ENCODE results near the gene RHAG.

DNA sequence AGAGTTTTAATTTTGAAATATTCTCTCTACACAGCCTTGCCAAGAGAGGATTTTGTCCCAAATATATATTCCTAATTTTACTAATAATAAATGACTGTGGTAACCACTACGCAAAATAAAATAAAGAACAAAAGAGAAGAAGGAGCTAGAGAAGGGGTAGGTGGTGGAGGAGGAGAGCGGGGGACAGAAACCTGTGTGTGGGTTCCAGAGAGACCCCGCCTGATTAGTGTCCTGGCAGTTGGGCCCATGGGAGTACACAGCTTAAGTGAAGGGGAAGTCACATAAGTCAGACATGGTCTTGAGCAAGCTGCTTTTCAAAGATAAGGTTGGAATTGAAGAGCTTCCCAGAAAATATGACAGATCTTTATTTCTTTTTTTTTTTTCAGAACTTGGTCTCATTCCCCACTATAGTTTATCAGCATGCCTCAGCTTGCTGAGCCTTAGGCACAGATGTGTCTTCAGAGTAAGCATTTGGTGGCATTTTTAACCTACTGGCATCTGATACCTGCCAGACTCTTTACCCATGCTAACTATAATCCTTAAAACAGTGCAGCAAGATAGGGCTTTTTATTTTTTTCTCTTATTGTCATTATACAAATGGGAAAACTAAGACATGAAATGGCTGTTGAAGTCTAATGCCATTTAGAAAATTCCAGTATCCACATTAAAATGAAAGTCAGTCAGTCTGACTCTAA is 9.6 kb upstream of the RHAG start:
- TF ChIP-seq, protein P1, sequence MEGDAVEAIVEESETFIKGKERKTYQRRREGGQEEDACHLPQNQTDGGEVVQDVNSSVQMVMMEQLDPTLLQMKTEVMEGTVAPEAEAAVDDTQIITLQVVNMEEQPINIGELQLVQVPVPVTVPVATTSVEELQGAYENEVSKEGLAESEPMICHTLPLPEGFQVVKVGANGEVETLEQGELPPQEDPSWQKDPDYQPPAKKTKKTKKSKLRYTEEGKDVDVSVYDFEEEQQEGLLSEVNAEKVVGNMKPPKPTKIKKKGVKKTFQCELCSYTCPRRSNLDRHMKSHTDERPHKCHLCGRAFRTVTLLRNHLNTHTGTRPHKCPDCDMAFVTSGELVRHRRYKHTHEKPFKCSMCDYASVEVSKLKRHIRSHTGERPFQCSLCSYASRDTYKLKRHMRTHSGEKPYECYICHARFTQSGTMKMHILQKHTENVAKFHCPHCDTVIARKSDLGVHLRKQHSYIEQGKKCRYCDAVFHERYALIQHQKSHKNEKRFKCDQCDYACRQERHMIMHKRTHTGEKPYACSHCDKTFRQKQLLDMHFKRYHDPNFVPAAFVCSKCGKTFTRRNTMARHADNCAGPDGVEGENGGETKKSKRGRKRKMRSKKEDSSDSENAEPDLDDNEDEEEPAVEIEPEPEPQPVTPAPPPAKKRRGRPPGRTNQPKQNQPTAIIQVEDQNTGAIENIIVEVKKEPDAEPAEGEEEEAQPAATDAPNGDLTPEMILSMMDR (IDR thresholded peaks at IDR 0.05; ENCODE audit: low read length): no peak
- TF ChIP-seq EZH2 (optimal IDR thresholded peaks at IDR 0.05; ENCODE audit: low read depth, low read length): no peak
